ENCODE measurements around the gene DOCK3.

DNA sequence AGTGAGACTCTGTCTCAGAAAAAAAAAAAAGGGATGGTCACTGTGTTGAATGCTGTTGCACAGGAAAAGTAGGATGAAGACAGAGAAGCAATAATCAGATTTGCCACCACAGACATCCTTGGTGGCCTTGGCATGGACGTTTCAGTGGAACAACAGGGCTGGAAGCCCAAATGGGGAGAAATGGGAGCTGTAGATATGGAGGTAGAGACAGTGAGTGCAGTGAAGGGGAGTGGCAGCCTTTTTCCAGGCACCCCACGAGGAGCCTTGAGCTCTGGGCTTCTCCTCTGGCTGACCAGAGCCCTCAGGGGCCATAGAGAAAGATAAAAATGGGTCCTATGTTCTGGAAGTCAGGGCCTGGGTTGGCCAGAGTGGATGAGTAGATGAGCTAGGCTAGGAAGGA lies 12.3 kb upstream of the DOCK3 start:
- TF ChIP-seq, protein P1, sequence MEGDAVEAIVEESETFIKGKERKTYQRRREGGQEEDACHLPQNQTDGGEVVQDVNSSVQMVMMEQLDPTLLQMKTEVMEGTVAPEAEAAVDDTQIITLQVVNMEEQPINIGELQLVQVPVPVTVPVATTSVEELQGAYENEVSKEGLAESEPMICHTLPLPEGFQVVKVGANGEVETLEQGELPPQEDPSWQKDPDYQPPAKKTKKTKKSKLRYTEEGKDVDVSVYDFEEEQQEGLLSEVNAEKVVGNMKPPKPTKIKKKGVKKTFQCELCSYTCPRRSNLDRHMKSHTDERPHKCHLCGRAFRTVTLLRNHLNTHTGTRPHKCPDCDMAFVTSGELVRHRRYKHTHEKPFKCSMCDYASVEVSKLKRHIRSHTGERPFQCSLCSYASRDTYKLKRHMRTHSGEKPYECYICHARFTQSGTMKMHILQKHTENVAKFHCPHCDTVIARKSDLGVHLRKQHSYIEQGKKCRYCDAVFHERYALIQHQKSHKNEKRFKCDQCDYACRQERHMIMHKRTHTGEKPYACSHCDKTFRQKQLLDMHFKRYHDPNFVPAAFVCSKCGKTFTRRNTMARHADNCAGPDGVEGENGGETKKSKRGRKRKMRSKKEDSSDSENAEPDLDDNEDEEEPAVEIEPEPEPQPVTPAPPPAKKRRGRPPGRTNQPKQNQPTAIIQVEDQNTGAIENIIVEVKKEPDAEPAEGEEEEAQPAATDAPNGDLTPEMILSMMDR (IDR thresholded peaks at IDR 0.05; ENCODE audit: poor library complexity, severe bottlenecking): no peak
- TF ChIP-seq RAD21 (conservative IDR thresholded peaks at IDR 0.05) (no peak), TAF1 (IDR thresholded peaks at IDR 0.05; ENCODE audit: low read depth) (no peak), MXI1 (conservative IDR thresholded peaks at IDR 0.05; ENCODE audit: poor library complexity, severe bottlenecking) (no peak), POLR2AphosphoS5 (IDR thresholded peaks at IDR 0.05) (no peak), EZH2 (IDR thresholded peaks at IDR 0.05; ENCODE audit: borderline replicate concordance, insufficient read depth, low read length, poor library complexity, severe bottlenecking) (no peak)

All from neural cell (in vitro differentiated cells).